Left ventricle myocardium superior (tissue), 1 donor: ENCODE data around the gene MYO5B. TPM values are rescaled to one million over a fixed set of nuclear protein-coding genes. Genes with fewer than 3 reads are reported as not detected.

ENCODE experiments used
- ATAC-seq: fragments of 200-7000 bp; cut with Tn5 transposase; one replicate; pipeline ENCODE4 v1.9.1; 2020; ENCODE audit warnings: mild to moderate bottlenecking, moderate library complexity
- DNase-seq: peaks from one replicate; pipeline ENCODE4 v3.0.0-alpha.2; 2020
- intact Hi-C: fragments of 100-400 bp; cut with micrococcal nuclease; formaldehyde crosslinking; loops from one replicate; pipeline ENCODE4 v1.11.0; 2022
- total RNA-seq: library from RNA; stranded (reverse); fragmentation: NEBNext Ultra II Directional; extraction: Animal tissue kit (Norgen Biotek cat#: 25700); gene quantifications from one replicate; pipeline ENCODE4 v1.2.1, GENCODE V29; 2021
- donor health status: DM: no; HTN: yes; CAD: no; lungs with severe emphysema.

MYO5B gene
- total RNA-seq, 1 donor from 2014 or later, result 1.1 TPM

DNA sequence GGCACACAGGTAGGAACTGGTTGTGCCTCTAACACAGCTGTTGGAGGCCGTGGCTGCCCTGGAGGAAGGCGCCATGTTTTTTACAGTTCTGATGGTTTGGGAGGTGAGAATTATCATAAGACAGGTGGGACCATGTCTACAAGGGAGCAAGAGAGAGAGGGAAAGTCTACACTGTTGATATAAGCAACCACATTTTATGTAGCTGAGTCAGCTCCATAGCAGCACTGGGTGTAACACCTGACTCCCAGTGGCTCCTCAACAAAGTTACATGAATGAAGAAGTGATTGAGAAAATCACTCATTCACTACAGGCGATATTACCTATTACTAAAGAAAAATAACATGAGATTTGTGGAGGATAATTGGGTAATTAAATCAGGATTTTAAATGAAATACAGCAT, 340.3 kb downstream of the MYO5B start:
- DNase-seq (no peak), ATAC-seq (no peak)
- intact Hi-C loops, result loop anchor here (5.0 kb wide), 2 partner anchors 297 to 342 kb away; no protein-coding TSS in a partner anchor

DNA sequence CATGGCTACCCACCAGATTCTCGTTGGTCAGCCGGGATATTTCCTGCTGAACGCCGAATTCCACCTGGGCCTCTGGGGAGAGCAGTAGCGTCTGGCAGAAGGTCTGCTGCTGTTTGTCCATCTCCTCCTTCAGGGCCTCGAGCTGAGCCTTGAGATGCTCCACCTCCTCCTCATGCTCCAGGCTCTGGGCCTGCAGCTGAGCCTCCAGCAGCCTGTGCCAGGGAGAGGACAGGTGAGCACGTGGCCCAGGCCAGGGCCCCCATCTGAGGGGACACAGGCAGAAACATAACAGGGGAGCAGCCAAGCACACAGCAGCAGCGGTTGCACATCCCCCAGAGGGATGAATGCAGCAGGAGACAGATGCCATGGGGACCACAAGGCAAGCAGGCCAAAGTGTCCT, 341.5 kb downstream of the MYO5B start:
- no peak for DNase-seq
- no peak for ATAC-seq
- intact Hi-C loops, result no loop called here

DNA sequence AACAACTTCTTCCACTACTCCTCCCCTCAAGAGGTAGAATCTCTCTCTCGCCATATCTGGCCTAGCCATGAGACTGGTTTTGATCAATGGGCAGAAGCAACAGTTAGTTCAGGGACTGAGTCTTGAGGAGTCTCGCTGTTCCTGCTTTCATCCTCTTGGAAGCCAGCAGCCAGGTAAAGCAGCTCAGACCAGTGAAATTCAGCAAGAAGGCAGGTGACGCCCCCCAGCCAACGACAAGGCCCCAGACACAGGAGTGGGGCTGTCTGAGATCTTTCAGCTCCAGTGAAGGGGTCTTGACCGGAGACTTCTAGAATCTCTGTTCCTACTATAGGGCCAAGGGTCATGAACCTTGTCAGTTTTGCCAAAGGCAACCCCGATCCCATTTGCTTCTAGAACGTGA, 341.9 kb downstream of the MYO5B start:
- intact Hi-C loops, result no loop called here
- ATAC-seq (no peak), DNase-seq (no peak)

DNA sequence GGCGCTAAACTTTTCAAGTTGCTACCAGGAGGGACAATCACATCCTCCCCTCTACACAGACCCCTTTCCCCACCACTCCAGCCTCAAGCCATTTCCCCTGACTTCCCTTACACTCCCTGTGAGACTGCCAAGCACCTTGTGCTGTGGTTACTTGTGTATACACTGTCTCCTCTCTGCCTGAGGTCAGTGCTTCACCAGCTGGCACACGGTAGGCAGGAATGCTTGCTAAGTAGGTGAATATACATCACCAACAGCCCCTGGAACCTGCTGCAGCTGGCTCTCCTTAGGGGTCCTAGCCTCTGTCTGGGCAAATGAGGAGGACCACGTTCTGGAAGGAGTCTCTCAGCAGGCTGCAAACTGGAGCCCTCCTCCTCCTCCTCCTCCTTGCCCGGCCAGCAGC, 343.3 kb downstream of the MYO5B start:
- intact Hi-C loops, result no loop called here
- DNase-seq (no peak), ATAC-seq (no peak)

DNA sequence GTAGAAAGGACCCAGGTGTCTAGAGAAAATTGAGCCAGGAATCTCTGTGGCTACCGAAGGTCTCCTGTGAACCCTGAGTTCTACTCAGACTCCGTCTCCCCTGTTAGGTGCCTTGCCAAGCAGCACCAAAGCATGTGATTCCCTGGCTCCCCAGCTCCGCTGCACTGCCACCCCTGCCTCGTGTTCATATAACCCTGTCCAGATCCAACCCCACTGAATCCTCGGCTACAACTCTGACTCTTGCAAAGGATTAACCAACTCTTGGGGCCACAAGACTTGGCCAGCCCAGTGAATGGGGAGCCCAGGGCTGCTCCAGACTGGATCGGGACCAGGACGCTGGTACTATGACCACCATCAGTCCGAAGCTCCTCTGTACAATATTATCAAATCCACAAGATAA, 344.3 kb downstream of the MYO5B start:
- ATAC-seq (no peak), DNase-seq (no peak)
- intact Hi-C loops, result no loop called here

DNA sequence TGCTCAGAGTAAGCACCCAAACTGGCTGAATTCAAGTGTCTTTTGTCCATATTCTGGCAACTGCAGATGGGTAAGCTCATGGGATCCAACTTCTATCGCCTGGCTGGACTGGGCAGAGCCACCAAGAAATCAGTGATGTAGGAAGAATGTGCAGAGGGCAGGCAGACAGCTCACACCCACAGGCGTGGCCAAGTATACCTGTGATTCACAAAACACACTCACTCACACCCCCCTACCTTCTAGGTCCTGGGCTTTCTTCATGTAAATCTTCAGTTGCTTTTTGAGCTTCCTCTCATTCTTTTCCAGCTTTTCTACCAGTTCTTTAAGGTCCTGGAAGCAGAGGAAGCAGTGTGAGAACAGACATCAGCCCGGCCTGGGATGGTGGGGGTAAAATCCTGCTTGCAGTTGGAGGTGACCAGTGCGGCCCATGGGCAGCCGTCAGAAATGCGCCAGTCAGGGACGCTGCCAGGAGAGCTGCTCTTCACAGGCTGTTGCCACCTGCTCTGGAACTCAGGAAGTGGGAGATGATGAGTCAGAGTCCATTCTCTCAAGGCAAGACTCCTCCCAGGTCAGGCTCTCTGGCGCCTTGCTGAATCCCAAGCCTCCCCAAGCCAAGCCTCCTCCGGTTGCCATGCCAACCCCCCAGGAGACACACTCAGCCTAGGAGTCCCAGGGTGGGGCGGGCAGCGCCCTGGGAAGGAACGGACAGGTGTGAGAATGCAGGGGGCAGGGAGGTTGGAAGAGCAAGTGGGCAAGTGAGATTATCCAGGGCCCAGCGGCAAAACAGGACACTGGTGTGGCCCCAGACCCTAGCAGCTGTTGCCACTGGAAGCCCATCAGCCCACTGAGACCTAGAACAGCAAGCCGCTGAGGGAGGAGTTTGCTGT, 345.4 kb downstream of the MYO5B start:
- peak; percentile 48 for ATAC-seq

DNA sequence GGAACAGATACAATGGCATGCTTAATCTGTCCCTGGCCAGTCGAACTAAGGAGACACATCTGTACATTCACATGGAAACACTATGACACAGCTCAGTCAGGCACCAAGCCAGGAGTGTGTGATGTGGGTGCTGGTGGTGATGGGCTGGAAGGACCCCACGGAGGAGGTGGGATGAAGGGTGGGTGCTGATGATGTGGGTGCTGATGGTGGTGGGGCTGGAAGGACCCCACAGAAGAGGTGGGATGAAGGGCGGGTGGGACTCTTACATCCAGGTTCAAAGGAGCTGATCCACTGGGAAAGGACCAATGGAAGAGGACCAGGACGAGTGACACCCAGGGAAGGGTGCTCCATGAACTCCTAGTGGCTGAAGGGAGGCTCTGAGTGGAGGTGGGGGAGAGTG, 346.8 kb downstream of the MYO5B start:
- intact Hi-C loops, result no loop called here
- no peak for DNase-seq
- ATAC-seq, result no peak

More for the DNA sequence above, 345.4 kb downstream of the MYO5B start:
- intact Hi-C loops, result no loop called here
- peak; percentile 47 for DNase-seq

DNA sequence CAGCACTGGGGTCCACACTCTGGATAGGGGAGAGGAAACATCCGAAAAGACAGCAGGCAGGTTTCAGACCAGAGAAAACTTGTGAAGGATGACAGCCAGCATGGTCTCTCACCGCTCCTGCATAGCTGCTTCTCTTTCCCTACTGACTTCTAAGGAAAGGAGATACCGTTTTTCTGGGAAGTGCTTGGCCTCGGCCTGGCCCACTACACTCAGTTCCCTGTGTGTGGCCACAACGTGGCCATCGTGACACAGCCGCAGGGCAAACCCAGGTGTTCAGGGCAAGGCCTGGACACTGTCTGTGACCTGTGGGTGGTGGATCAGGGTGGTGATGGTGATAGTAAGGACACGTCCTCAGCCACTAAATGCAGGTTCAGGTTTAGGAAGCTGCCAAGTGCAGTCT, 347.4 kb downstream of the MYO5B start:
- DNase-seq, result no peak
- no peak for ATAC-seq
- intact Hi-C loops, result no loop called here

DNA sequence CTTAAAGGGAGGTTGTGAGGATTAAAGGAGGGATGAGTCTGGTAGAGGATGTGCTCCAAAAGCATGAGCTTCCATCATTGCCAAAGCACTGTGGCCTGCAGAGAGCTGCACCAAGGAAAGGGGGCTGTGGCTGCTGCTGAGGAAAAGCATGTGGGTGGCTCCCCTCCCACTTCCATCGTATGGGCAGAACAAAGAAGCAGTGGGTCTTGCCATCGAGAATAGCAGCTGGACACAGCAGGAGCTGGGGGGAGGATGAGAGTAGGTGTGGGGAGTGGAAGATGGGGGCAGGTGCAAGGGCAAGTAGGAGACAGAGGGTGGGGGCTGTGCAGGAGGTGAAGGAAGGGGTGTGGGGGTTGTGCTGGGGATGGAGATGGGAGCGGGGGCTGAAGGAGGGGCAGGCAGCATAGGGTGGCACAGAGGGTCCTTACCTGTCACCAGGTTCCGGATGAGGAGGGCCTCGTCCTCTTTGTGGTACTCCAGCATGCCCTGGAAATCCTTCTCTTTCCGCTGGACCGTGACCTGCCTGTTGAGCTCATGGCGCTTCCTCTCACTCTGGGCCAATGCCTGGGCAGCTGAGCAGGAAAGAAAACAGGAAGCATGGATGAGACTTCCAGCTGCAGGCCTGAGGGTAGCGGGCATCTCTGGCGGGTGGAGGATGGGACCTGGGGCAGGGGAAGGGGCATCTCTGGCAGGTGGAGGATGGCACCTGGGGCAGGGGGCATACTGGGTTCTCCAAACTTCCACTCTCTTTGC, 348.1 kb downstream of the MYO5B start:
- DNase-seq, result no peak
- intact Hi-C loops, result no loop called here
- ATAC-seq, result no peak

DNA sequence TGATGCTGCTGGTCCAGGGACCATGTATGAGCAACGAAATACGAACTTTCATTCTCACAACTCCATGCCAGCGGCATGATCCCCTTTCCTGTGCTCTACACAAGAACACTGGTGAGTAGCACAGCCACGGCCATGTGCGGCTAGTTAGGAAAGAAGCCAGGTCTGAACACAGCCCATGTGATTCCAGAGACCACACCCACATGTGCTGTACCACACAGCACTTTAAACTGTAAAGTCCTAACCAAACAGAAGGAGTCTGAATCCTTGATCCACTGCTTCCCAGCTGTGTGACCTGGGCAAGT, 348.6 kb downstream of the MYO5B start:
- intact Hi-C loops, result no loop called here
- no peak for DNase-seq
- ATAC-seq, result peak; percentile 69

DNA sequence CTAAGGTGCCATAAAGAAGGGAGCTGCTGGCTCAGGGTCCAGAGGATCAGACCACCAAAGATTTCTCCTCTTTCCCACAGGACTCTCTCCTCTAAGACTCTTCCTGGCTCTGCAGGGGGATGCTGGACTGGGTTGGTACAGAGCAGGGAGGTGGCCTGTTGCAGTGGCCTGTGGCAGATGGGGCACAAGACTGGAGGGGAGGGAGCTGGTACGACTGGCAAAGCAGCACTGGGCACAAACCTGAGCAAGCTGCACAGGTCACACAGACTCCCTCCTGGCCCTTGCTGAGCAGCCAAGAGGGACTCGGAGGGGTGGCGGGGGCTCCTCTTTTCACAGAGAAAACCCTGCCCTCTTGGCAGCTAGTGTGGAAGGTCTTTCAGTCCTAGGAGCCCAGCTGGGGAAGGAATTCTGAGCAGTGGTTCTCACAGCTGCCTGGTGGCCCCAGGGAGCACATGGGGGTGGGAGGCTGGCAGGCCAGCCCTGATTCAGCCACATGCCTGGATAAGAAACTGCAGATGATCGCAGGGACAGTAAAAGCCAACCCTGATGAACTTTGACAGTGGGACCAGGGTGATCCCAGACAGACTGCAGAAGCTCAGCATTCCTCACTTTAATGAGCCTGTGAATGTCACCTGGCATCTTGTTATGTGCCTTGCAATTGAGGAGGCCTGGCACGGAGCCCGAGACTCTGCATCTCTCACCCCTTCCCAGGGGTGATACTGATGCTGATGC, 349.2 kb downstream of the MYO5B start:
- intact Hi-C loops, result no loop called here
- no peak for DNase-seq
- ATAC-seq, result peak; percentile 65

DNA sequence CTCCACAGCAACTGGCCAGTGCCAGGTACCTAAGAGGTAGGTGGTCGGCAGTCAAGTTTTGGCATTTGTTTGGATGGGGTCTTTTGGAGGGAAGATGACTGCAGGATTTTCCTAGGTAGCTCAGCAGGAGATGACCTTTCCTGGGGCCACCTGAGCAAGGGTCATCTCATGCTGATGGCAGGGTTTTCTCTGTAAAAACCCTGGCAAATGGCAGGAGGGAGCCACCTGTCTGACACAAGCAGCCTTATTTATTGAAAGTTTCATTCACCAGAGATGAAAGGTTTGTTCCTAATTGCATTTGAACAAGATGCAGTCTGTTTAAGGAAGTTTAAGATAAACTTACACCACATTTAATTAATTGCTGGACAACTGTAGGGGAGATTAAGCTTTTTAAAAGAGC, 350.0 kb downstream of the MYO5B start:
- DNase-seq, result no peak
- ATAC-seq, result no peak
- intact Hi-C loops, result no loop called here

DNA sequence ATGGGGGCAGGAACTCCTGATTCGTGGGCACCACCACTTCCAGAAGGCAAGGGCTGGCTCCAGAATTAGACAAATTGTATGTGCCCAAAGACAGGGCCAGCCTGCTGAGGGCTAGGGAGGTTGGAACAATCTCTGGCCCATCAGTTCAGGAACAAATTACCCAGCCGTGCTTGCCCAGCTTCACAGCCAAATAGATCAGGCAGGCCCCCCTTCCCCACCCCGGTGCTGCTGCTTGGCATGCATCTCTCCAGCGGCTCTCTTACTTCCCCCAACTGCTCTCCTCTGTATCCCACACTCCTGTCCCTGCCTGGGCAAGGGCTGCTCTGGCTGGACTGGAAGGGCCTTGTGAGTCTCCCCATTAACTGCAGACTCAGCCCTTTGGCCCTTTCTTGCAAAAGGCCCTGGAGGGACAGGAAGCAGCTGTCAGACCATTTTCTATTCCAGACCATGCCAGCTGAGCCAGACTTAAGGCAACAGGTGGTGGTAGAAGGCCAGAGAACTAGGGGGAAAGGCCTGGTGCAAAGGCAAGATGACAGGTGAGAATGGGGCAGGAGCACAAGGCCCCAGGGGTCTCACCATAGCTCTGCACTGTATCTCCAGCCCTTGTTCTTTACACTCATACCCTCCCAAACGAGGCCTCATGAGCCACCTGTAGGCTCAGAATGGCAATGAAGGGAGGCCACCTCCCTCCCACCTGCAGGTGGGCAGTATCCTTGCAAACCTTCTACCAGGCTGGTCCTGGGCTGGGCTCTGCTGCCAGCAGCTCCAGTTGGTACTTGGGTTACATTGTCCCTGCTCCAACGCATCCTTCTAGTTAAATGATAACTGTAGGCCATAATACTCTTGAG, 350.9 kb downstream of the MYO5B start:
- intact Hi-C loops, result no loop called here
- ATAC-seq (no peak), DNase-seq (no peak)

DNA sequence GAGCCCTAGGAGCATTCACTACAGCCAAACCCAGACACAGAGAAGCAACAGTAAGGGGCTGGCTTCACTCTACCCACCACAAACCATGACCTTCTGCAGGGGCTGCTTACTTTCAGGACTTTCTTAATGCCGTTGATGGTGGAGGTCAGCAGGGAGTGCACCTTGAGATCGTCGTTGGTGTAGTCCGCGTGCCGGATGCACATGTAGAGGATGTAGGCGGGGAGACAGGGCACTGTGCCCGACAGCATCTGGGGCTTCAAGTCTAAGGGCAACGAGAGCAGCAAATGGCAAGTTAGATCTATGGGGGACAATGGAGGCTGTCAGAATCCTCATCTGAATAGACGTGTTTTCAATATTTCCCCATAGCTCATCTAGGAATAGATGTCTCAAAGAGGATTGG, 351.8 kb downstream of the MYO5B start:
- intact Hi-C loops, result no loop called here
- DNase-seq (no peak), ATAC-seq (no peak)

DNA sequence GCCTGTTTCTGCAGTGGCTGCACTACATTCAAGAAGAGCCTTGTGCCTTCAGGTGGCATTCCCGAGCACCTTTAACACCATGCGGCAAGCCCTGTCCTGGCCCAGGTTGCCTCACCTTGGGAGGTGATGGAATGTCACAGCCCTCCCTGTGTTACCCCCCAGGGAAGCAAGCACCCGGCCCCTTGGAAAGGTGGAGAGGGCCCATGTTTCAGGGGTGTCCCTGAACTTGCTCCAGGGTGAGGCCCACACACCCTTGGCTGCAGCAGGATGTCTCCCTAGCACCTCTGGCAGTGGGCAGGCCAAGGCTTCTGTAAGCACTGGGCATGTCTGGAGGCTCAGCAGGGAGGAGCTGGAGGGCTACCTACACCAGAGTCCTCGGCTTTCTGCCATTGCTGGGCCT, 352.3 kb downstream of the MYO5B start:
- DNase-seq (no peak), ATAC-seq (no peak)
- intact Hi-C loops, result no loop called here

DNA sequence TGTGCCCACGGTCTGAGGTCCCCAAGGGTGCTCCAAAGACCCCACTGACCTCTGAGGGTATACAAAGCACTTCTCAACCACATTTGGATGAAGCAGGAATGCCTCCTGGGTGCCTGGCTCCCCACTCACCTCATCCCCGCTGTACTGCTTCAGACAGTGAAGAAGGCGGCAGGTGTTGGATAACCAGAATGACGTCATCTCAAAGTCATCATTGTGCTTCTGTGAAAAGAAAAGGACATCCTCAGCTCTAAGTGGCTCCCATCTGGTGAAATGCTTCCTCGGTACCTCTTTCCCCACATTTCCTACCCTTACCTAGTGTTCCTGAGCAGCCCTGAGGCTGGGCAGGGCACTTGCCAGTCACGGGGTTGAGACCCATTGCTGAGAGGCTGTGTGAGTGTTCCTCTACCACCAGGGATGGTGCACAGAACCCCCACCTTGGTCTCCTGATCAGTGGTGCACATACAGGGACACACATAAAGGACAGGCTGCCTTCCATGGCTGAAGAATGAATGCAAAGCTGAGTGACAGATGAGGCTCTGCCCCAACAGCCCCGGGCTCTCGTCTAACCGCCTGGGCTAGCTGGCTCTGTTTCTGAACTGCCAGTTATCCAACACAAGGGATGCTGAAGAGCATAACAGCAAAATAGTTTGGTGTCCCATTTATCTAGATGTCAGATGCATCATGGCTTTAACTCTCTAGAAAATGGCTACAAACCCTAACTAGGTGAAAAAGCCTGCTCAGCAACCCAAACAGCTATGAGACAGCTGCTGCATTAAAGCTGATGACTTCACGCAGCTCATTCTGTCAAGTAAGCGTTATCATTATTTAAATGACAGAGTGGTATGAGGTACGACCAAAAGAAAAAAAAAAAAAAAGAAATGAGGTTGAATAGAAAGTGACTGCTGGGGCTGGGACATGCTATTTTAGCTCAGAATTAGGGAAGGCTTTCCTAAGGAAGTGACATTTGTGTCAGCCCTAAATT, 353.4 kb downstream of the MYO5B start:
- ATAC-seq (no peak), DNase-seq (no peak)
- intact Hi-C loops, result no loop called here

DNA sequence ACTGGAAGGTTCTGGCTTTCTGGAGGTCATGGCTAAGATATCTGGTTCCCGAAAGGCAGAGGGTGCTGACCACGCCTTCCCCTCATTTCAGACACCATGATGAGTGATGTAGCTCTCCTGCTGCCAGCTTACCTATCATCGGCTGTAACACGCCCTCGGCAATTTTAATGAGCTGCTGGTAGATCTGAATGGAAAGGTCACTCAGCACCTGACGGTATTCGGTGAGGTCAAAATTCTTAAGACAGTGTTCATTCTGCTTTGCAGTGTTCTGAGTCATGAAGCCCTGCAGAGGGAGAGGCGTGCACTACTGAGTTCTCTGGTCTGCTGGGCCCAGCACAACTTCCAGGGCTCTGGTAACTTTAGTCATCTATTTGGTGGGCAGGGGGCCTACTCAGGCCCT, 355.9 kb downstream of the MYO5B start:
- intact Hi-C loops, result no loop called here
- no peak for ATAC-seq
- no peak for DNase-seq

DNA sequence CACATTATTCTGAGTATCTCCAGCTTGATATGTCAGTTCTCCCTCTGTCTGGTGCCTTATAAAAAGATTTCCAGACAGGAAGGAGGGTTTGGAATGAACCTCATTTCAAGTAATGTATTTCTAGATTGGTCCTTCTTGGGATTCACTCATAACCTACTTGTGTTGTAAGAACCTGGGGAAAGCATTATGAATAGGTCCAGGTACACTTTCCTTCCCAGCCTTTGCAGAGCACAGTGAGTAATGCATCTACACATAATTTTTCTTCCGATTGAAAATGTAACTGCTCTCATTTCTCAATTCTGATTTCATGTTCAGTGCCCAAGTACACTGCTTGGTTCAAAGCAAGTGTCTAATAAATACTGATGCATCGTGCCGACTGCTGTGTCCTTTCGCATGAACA, 356.6 kb downstream of the MYO5B start:
- no peak for ATAC-seq
- intact Hi-C loops, result no loop called here
- no peak for DNase-seq
